Smooth muscle cell (in vitro differentiated cells): ENCODE results near the gene FIG4. TPM values are rescaled to one million over a fixed set of nuclear protein-coding genes. Genes with fewer than 3 reads are reported as not detected.
"Not testable (repeated sequence)": the region's sequence is repeated elsewhere in the genome, so short reads cannot be mapped to it uniquely, and the experiment has no call there.

Experiments
- DNase-seq: peaks from one replicate; lab custom pipeline; 2025; ENCODE audit not compliant: unreplicated experiment; lab: John Stamatoyannopoulos, UW
- H2AFZ ChIP-seq: fragments of 200-600 bp; sonication (generic); 2 replicates; pipeline ENCODE4 v1.6.0; 2016; ENCODE audit warnings: antibody characterized with exemption, low read depth, mild to moderate bottlenecking
- H3F3A ChIP-seq: fragments of 200-600 bp; sonication (generic); 2 replicates; pipeline ENCODE4 v1.6.0; 2017; ENCODE audit warnings: antibody characterized with exemption, low read depth
- H3K27ac ChIP-seq: fragments of 200-600 bp; sonication (generic); 2 replicates; pipeline ENCODE4 v1.5.1; 2016; ENCODE audit warnings: low read depth, mild to moderate bottlenecking
- H3K27me3 ChIP-seq: fragments of 200-600 bp; sonication (generic); 2 replicates; pipeline ENCODE4 v1.6.1; 2016; ENCODE audit warnings: low read depth, mild to moderate bottlenecking
- H3K36me3 ChIP-seq: fragments of 200-600 bp; sonication (generic); 2 replicates; pipeline ENCODE4 v1.5.1; 2016; ENCODE audit warnings: low read depth
- H3K4me1 ChIP-seq: fragments of 200-600 bp; sonication (generic); 2 replicates; pipeline ENCODE4 v1.5.1; 2016; ENCODE audit warnings: low read depth
- H3K4me2 ChIP-seq: fragments of 200-600 bp; sonication (generic); 2 replicates; pipeline ENCODE4 v1.6.0; 2016; ENCODE audit warnings: mild to moderate bottlenecking
- H3K4me3 ChIP-seq: fragments of 200-600 bp; sonication (generic); 2 replicates; pipeline ENCODE4 v1.5.1; 2016; ENCODE audit warnings: mild to moderate bottlenecking
- H3K79me2 ChIP-seq: fragments of 200-600 bp; sonication (generic); 2 replicates; pipeline ENCODE4 v1.6.0; 2016; ENCODE audit warnings: low read depth, mild to moderate bottlenecking
- H3K9ac ChIP-seq: fragments of 200-600 bp; sonication (generic); 2 replicates; pipeline ENCODE4 v1.6.0; 2016; ENCODE audit warnings: low read depth
- H3K9me3 ChIP-seq: fragments of 200-600 bp; sonication (generic); replicated peaks from 2 replicates; pipeline ENCODE4 v1.5.1; 2016; ENCODE audit warnings: low read depth
- H4K20me1 ChIP-seq: fragments of 200-600 bp; sonication (generic); 2 replicates; pipeline ENCODE4 v1.6.0; 2016; ENCODE audit warnings: low read depth
- CTCF ChIP-seq: fragments of 200-600 bp; sonication (generic); IDR thresholded peaks from 2 replicates; pipeline ENCODE4 v1.5.1; 2017; ENCODE audit warnings: borderline replicate concordance, mild to moderate bottlenecking, antibody characterized with exemption; ENCODE audit not compliant: insufficient read depth, poor library complexity, severe bottlenecking
- WGBS: methylation state at CpG from one replicate; pipeline ENCODE4 v1.1.7; 2016; ENCODE audit warnings: low lambda C conversion rate; 5-methylcytosine and 5-hydroxymethylcytosine counted together
- polyA plus RNA-seq: library from polyadenylated mRNA; unstranded; fragments of >200 nt; fragmentation: Nextera tagmentation; extraction: Ambion mirVana; gene quantifications from 2 replicates; pipeline ENCODE4 v1.2.1, GENCODE V29; 2016
- total RNA-seq: library from RNA; depleted of rRNA; stranded (reverse); fragments of >200 nt; gene quantifications from 2 replicates; pipeline ENCODE4 v1.2.3, GENCODE V29; 2014

FIG4 gene
- total and polyA plus RNA-seq, 2 experiments from 2014 or later, result 12.1 to 12.4 TPM

- Histone ChIP-seq H2AFZ (no peak overlapping the region), H3K9ac (no peak overlapping the region), H3K36me3 (no peaks in the 10 kb centered on the region), H3K79me2 (no peaks in the 10 kb centered on the region), H3K27ac (no peak overlapping the region), H3K4me1 (no peaks in the 10 kb centered on the region), H3K9me3 (no peaks in the 10 kb centered on the region), H3K4me2 (no peak overlapping the region), H3K27me3 (no peaks in the 10 kb centered on the region), H3F3A (no peaks in the 10 kb centered on the region), H3K4me3 (no peak overlapping the region), H4K20me1 (no peaks in the 10 kb centered on the region)
- TF ChIP-seq CTCF, result no peak
- DNase-seq, result no peak
- 77% methylated on average over 7 of the region's 7 CpGs for WGBS
Measured at GRCh38 chr6:109740787-109741186, 49.7 kb downstream of the FIG4 start.

GRCh38 chr6:109743739-109744138 is 52.6 kb downstream of the FIG4 start:
- Histone ChIP-seq H3K27me3 (no peaks in the 10 kb centered on the region), H3K4me2 (peak overlapping the region; percentile 51), H3F3A (no peaks in the 10 kb centered on the region), H3K4me1 (no peaks in the 10 kb centered on the region), H3K9ac (no peak overlapping the region), H4K20me1 (no peaks in the 10 kb centered on the region), H3K36me3 (no peaks in the 10 kb centered on the region), H3K27ac (peak overlapping the region; percentile 33), H2AFZ (no peak overlapping the region), H3K9me3 (no peaks in the 10 kb centered on the region), H3K79me2 (no peaks in the 10 kb centered on the region), H3K4me3 (no peak overlapping the region)
- 17% methylated on average over 2 of the region's 2 CpGs for WGBS
- no peak for TF ChIP-seq CTCF
- no peak for DNase-seq

- not testable (repeated sequence) for H3K79me2 ChIP-seq, H3K27ac ChIP-seq, H4K20me1 ChIP-seq, H3K27me3 ChIP-seq, DNase-seq, H3K4me3 ChIP-seq, H3F3A ChIP-seq, H3K4me1 ChIP-seq, H2AFZ ChIP-seq, H3K9me3 ChIP-seq, H3K4me2 ChIP-seq, H3K36me3 ChIP-seq, H3K9ac ChIP-seq
- 98% methylated on average over 3 of the region's 3 CpGs for WGBS
Measured at GRCh38 chr6:109744779-109745178, 53.7 kb downstream of the FIG4 start.

- no peak overlapping the region for H3K4me2 ChIP-seq
- H4K20me1 ChIP-seq, result no peaks in the 10 kb centered on the region
- H3K4me1 ChIP-seq, result no peaks in the 10 kb centered on the region
- no peak for DNase-seq
- WGBS, result 98% methylated on average over 2 of the region's 2 CpGs
- H3F3A ChIP-seq, result no peaks in the 10 kb centered on the region
- no peak overlapping the region for H3K4me3 ChIP-seq
- no peaks in the 10 kb centered on the region for H3K9me3 ChIP-seq
- no peaks in the 10 kb centered on the region for H3K79me2 ChIP-seq
- H3K36me3 ChIP-seq, result no peaks in the 10 kb centered on the region
- no peak overlapping the region for H3K9ac ChIP-seq
- H2AFZ ChIP-seq, result no peak overlapping the region
- no peaks in the 10 kb centered on the region for H3K27me3 ChIP-seq
- TF ChIP-seq CTCF, result no peak
- no peak overlapping the region for H3K27ac ChIP-seq
Measured at GRCh38 chr6:109747221-109747620, 56.1 kb downstream of the FIG4 start.
